Measurements from ENCODE around the gene LENEP. TPM values are rescaled to one million over a fixed set of nuclear protein-coding genes. Genes with fewer than 3 reads are reported as not detected.

Gene LENEP
- polyA plus RNA-seq, 1 donor: 0.67 TPM

GRCh38 chr1:155030243-155030795 is 36.9 kb downstream of the LENEP start:
- no peak for DNase-seq

GRCh38 chr1:155030899-155031298 is 37.5 kb downstream of the LENEP start:
- DNase-seq: no peak

GRCh38 chr1:155032886-155033285 is 39.5 kb downstream of the LENEP start:
- no peak for DNase-seq

- DNase-seq: no peak
Observed at GRCh38 chr1:155033524-155033923, 40.1 kb downstream of the LENEP start, which contains the start of the genes DCST1 and DCST2. Gene DCST1, plus strand, starts transcription at chr1:155033824. Its CDS starts 213 bp downstream, at chr1:155034037. Gene DCST2, minus strand, starts transcription at chr1:155033781. Its CDS starts 80 bp downstream, at chr1:155033701.

GRCh38 chr1:155034318-155035208 is 41.2 kb downstream of the LENEP start:
- no peak for DNase-seq

GRCh38 chr1:155035936-155036335 is 42.5 kb downstream of the LENEP start:
- DNase-seq: no peak

GRCh38 chr1:155037043-155037442 is 43.7 kb downstream of the LENEP start:
- no peak for DNase-seq

GRCh38 chr1:155037851-155038441 is 44.6 kb downstream of the LENEP start:
- DNase-seq: no peak

- DNase-seq: no peak
Observed at GRCh38 chr1:155038602-155039307, 45.4 kb downstream of the LENEP start.

- no peak for DNase-seq
Observed at GRCh38 chr1:155039308-155039669, 45.9 kb downstream of the LENEP start.

GRCh38 chr1:155040358-155041093 is 47.1 kb downstream of the LENEP start:
- no peak for DNase-seq

GRCh38 chr1:155042789-155043188 is 49.4 kb downstream of the LENEP start:
- DNase-seq: no peak

GRCh38 chr1:155043301-155043702 is 49.9 kb downstream of the LENEP start:
- no peak for DNase-seq

- DNase-seq: no peak
Observed at GRCh38 chr1:155043793-155044192, 50.4 kb downstream of the LENEP start.

Other genes starting within 250 kb of the LENEP start
- gene KCNN3, start 123.3 kb upstream of the LENEP start, polyA plus RNA-seq (ENCODE audit: insufficient read length): 11.8 TPM
- gene PMVK, start 56.9 kb upstream of the LENEP start, polyA plus RNA-seq (ENCODE audit: insufficient read length): 33.8 TPM
- gene PBXIP1, start 37.5 kb upstream of the LENEP start, polyA plus RNA-seq (ENCODE audit: insufficient read length): 175 TPM
- gene PYGO2, start 31.8 kb upstream of the LENEP start, polyA plus RNA-seq (ENCODE audit: insufficient read length): 32.1 TPM
- 75.7 TPM for gene SHC1, start 22.8 kb upstream of the LENEP start, polyA plus RNA-seq (ENCODE audit: insufficient read length)
- gene CKS1B, start 18.9 kb upstream of the LENEP start, polyA plus RNA-seq (ENCODE audit: insufficient read length): 48.2 TPM
- gene FLAD1, start 10.2 kb upstream of the LENEP start, polyA plus RNA-seq (ENCODE audit: insufficient read length): 20.6 TPM
- 11.3 TPM for gene ZBTB7B, start 9.2 kb downstream of the LENEP start, polyA plus RNA-seq (ENCODE audit: insufficient read length)
- gene DCST2, start 40.2 kb downstream of the LENEP start, polyA plus RNA-seq (ENCODE audit: insufficient read length): 2.1 TPM
- gene DCST1, start 40.2 kb downstream of the LENEP start, polyA plus RNA-seq (ENCODE audit: insufficient read length): not detected
- gene ADAM15, start 57.7 kb downstream of the LENEP start, polyA plus RNA-seq (ENCODE audit: insufficient read length): 69.3 TPM
- 6.0 TPM for gene EFNA4, start 70.2 kb downstream of the LENEP start, polyA plus RNA-seq (ENCODE audit: insufficient read length)
- gene EFNA3, start 85.3 kb downstream of the LENEP start, polyA plus RNA-seq (ENCODE audit: insufficient read length): 2.5 TPM
- 24.7 TPM for gene EFNA1, start 134.3 kb downstream of the LENEP start, polyA plus RNA-seq (ENCODE audit: insufficient read length)
- 22.6 TPM for gene SLC50A1, start 142.3 kb downstream of the LENEP start, polyA plus RNA-seq (ENCODE audit: insufficient read length)
- 25.1 TPM for gene DPM3, start 146.9 kb downstream of the LENEP start, polyA plus RNA-seq (ENCODE audit: insufficient read length)
- 78.9 TPM for gene KRTCAP2, start 179.7 kb downstream of the LENEP start, polyA plus RNA-seq (ENCODE audit: insufficient read length)
- gene TRIM46, start 180.3 kb downstream of the LENEP start, polyA plus RNA-seq (ENCODE audit: insufficient read length): 0.40 TPM
- gene THBS3, start 214.3 kb downstream of the LENEP start, polyA plus RNA-seq (ENCODE audit: insufficient read length): 39.6 TPM
- 18.0 TPM for gene MTX1, start 215.1 kb downstream of the LENEP start, polyA plus RNA-seq (ENCODE audit: insufficient read length)

Measured in hindlimb muscle (tissue), 1 donor.